ENCODE results near the gene PPP2R2C. TPM values are rescaled to one million over a fixed set of nuclear protein-coding genes. Genes with fewer than 3 reads are reported as not detected.

The PPP2R2C gene
- total and polyA plus RNA-seq, 3 experiments from 2014 or later = not detected

GRCh38 chr4:6347511-6348045 lies 124.8 kb downstream of the PPP2R2C start:
- Mint-ChIP-seq H3K27me3 (peaks cover 9 to 28% of the 10 kb centered on the region in 2 donors), H3K4me1 (no peaks in the 10 kb centered on the region), H3K36me3 (no peaks in the 10 kb centered on the region), H3K4me3 (no peak overlapping the region), H3K27ac (no peak overlapping the region), H3K9me3 (no peaks in the 10 kb centered on the region)
- H3K27ac ChIP-seq (ENCODE audit: low read depth, low read length) = no peak overlapping the region
- no peak overlapping the region for H3K4me3 ChIP-seq (ENCODE audit: low read length)
- no peaks in the 10 kb centered on the region for H3K4me1 ChIP-seq (ENCODE audit: insufficient read depth, low read length)
- DNase-seq = no peak
- POLR2A ChIA-PET = no interaction called here
- H3K9me3 ChIP-seq (ENCODE audit: low read length) = no peaks in the 10 kb centered on the region
- H3K36me3 ChIP-seq (ENCODE audit: insufficient read depth, low read length) = no peaks in the 10 kb centered on the region
- no peaks in the 10 kb centered on the region for H3K27me3 ChIP-seq (ENCODE audit: insufficient read depth, low read length, poor library complexity, severe bottlenecking)
- CTCF ChIA-PET = interaction anchor here (1.7 kb wide), 1 partner anchor 20 kb away, joined by 3 read pairs; no protein-coding TSS in a partner anchor

- peak overlapping the region in 1 of 8 donors; percentile 24 for H3K27ac Mint-ChIP-seq
- no peak for DNase-seq
- POLR2A ChIA-PET = no interaction called here
These were observed 125.9 kb downstream of the PPP2R2C start for GRCh38 chr4:6346373-6347110.

GRCh38 chr4:6345866-6346265 lies 126.5 kb downstream of the PPP2R2C start:
- no peak overlapping the region for H3K4me3 ChIP-seq (ENCODE audit: low read length)
- H3K4me3 Mint-ChIP-seq = no peak overlapping the region
- H3K36me3 ChIP-seq (ENCODE audit: insufficient read depth, low read length) = no peaks in the 10 kb centered on the region
- no peak for DNase-seq
- H3K27me3 Mint-ChIP-seq = peaks cover 9 to 26% of the 10 kb centered on the region in 2 donors
- no peaks in the 10 kb centered on the region for H3K36me3 Mint-ChIP-seq
- ChIA-PET CTCF (no interaction called here), POLR2A (no interaction called here)
- H3K4me1 Mint-ChIP-seq = no peaks in the 10 kb centered on the region
- no peak overlapping the region for H3K27ac ChIP-seq (ENCODE audit: low read depth, low read length)
- peak overlapping the region in 1 of 8 donors; percentile 2 for H3K27ac Mint-ChIP-seq
- H3K9me3 Mint-ChIP-seq = no peaks in the 10 kb centered on the region
- no peaks in the 10 kb centered on the region for H3K27me3 ChIP-seq (ENCODE audit: insufficient read depth, low read length, poor library complexity, severe bottlenecking)
- H3K4me1 ChIP-seq (ENCODE audit: insufficient read depth, low read length) = no peaks in the 10 kb centered on the region
- no peaks in the 10 kb centered on the region for H3K9me3 ChIP-seq (ENCODE audit: low read length)

More at GRCh38 chr4:6346373-6347110, 125.9 kb downstream of the PPP2R2C start:
- Histone ChIP-seq H3K27me3 (ENCODE audit: insufficient read depth, low read length, poor library complexity, severe bottlenecking) (no peaks in the 10 kb centered on the region), H3K4me1 (ENCODE audit: insufficient read depth, low read length) (no peaks in the 10 kb centered on the region), H3K4me3 (ENCODE audit: low read length) (no peak overlapping the region), H3K36me3 (ENCODE audit: insufficient read depth, low read length) (no peaks in the 10 kb centered on the region), H3K27ac (ENCODE audit: low read depth, low read length) (no peak overlapping the region), H3K9me3 (ENCODE audit: low read length) (no peaks in the 10 kb centered on the region)
- Mint-ChIP-seq H3K4me3 (no peak overlapping the region), H3K27me3 (peaks cover 9 to 24% of the 10 kb centered on the region in 2 donors), H3K9me3 (no peaks in the 10 kb centered on the region), H3K4me1 (no peaks in the 10 kb centered on the region), H3K36me3 (no peaks in the 10 kb centered on the region)
- CTCF ChIA-PET = no interaction called here

GRCh38 chr4:6345096-6345830 lies 127.2 kb downstream of the PPP2R2C start:
- DNase-seq = no peak
- Mint-ChIP-seq H3K4me1 (peaks cover 0 to 3% (median 0%) of the 10 kb centered on the region in 3 donors), H3K27me3 (peaks cover 9 to 27% of the 10 kb centered on the region in 2 donors), H3K27ac (no peak overlapping the region), H3K9me3 (no peaks in the 10 kb centered on the region), H3K4me3 (no peak overlapping the region), H3K36me3 (no peaks in the 10 kb centered on the region)
- CTCF ChIA-PET = interaction anchor here (2.3 kb wide), 1 partner anchor 18 kb away, joined by 9 read pairs; no protein-coding TSS in a partner anchor
- no peaks in the 10 kb centered on the region for H3K4me1 ChIP-seq (ENCODE audit: insufficient read depth, low read length)
- no peak overlapping the region for H3K4me3 ChIP-seq (ENCODE audit: low read length)
- no peaks in the 10 kb centered on the region for H3K9me3 ChIP-seq (ENCODE audit: low read length)
- no peaks in the 10 kb centered on the region for H3K27me3 ChIP-seq (ENCODE audit: insufficient read depth, low read length, poor library complexity, severe bottlenecking)
- POLR2A ChIA-PET = no interaction called here
- H3K27ac ChIP-seq (ENCODE audit: low read depth, low read length) = no peak overlapping the region
- no peaks in the 10 kb centered on the region for H3K36me3 ChIP-seq (ENCODE audit: insufficient read depth, low read length)

- CTCF ChIA-PET = interaction anchor here (2.3 kb wide), 1 partner anchor 17 kb away, joined by 9 read pairs; no protein-coding TSS in a partner anchor
- Histone ChIP-seq H3K27ac (ENCODE audit: low read depth, low read length) (no peak overlapping the region), H3K36me3 (ENCODE audit: insufficient read depth, low read length) (no peaks in the 10 kb centered on the region), H3K4me3 (ENCODE audit: low read length) (no peak overlapping the region), H3K9me3 (ENCODE audit: low read length) (no peaks in the 10 kb centered on the region), H3K4me1 (ENCODE audit: insufficient read depth, low read length) (no peaks in the 10 kb centered on the region), H3K27me3 (ENCODE audit: insufficient read depth, low read length, poor library complexity, severe bottlenecking) (no peaks in the 10 kb centered on the region)
- H3K9me3 Mint-ChIP-seq = no peaks in the 10 kb centered on the region
- H3K4me3 Mint-ChIP-seq = no peak overlapping the region
- POLR2A ChIA-PET = no interaction called here
- H3K4me1 Mint-ChIP-seq = peaks cover 5 to 8% (median 5%) of the 10 kb centered on the region in 3 donors
- DNase-seq = no peak
- H3K27ac Mint-ChIP-seq = no peak overlapping the region
- peaks cover 7 to 32% of the 10 kb centered on the region in 2 donors for H3K27me3 Mint-ChIP-seq
- H3K36me3 Mint-ChIP-seq = no peaks in the 10 kb centered on the region
These were observed 128.4 kb downstream of the PPP2R2C start for GRCh38 chr4:6343939-6344408.

GRCh38 chr4:6342530-6343293 lies 129.7 kb downstream of the PPP2R2C start:
- Mint-ChIP-seq H3K4me3 (no peak overlapping the region), H3K4me1 (peaks cover 17 to 20% (median 18%) of the 10 kb centered on the region in 3 donors), H3K36me3 (no peaks in the 10 kb centered on the region), H3K27ac (no peak overlapping the region), H3K27me3 (peaks cover 6 to 35% of the 10 kb centered on the region in 2 donors), H3K9me3 (no peaks in the 10 kb centered on the region)
- no peak overlapping the region for H3K27ac ChIP-seq (ENCODE audit: low read depth, low read length)
- ChIA-PET POLR2A (no interaction called here), CTCF (interaction anchor here (2.3 kb wide), 1 partner anchor 15 kb away, joined by 9 read pairs; no protein-coding TSS in a partner anchor)
- H3K27me3 ChIP-seq (ENCODE audit: insufficient read depth, low read length, poor library complexity, severe bottlenecking) = no peaks in the 10 kb centered on the region
- H3K9me3 ChIP-seq (ENCODE audit: low read length) = no peaks in the 10 kb centered on the region
- no peaks in the 10 kb centered on the region for H3K36me3 ChIP-seq (ENCODE audit: insufficient read depth, low read length)
- peaks cover 4% of the 10 kb centered on the region for H3K4me1 ChIP-seq (ENCODE audit: insufficient read depth, low read length)
- DNase-seq = no peak
- H3K4me3 ChIP-seq (ENCODE audit: low read length) = no peak overlapping the region

GRCh38 chr4:6341696-6342095 lies 130.7 kb downstream of the PPP2R2C start:
- Histone ChIP-seq H3K27me3 (ENCODE audit: insufficient read depth, low read length, poor library complexity, severe bottlenecking) (no peaks in the 10 kb centered on the region), H3K4me3 (ENCODE audit: low read length) (no peak overlapping the region), H3K4me1 (ENCODE audit: insufficient read depth, low read length) (peaks cover 10% of the 10 kb centered on the region), H3K36me3 (ENCODE audit: insufficient read depth, low read length) (no peaks in the 10 kb centered on the region), H3K9me3 (ENCODE audit: low read length) (no peaks in the 10 kb centered on the region), H3K27ac (ENCODE audit: low read depth, low read length) (no peak overlapping the region)
- no peak for DNase-seq
- H3K27ac Mint-ChIP-seq = no peak overlapping the region
- H3K27me3 Mint-ChIP-seq = peaks cover 6 to 44% of the 10 kb centered on the region in 2 donors
- POLR2A ChIA-PET = no interaction called here
- CTCF ChIA-PET = no interaction called here
- no peaks in the 10 kb centered on the region for H3K36me3 Mint-ChIP-seq
- H3K4me3 Mint-ChIP-seq = no peak overlapping the region
- peaks cover 26 to 27% (median 26%) of the 10 kb centered on the region in 3 donors for H3K4me1 Mint-ChIP-seq
- H3K9me3 Mint-ChIP-seq = no peaks in the 10 kb centered on the region
